Measurements from ENCODE around the gene OR51B2.
"Not testable (repeated sequence)": the region's sequence is repeated elsewhere in the genome, so short reads cannot be mapped to it uniquely, and the experiment has no call there.

Gene OR51B2

GRCh38 chr11:5324197-5324596 lies at the start of gene OR51B2:
OR51B2 (minus strand) TSS chr11:5324297; CDS start chr11:5324297, 0 bp downstream.
- FAIRE-seq (no peak), DNase-seq (ENCODE audit: insufficient read length, low spot score) (no peak)
- TF ChIP-seq, protein P1, sequence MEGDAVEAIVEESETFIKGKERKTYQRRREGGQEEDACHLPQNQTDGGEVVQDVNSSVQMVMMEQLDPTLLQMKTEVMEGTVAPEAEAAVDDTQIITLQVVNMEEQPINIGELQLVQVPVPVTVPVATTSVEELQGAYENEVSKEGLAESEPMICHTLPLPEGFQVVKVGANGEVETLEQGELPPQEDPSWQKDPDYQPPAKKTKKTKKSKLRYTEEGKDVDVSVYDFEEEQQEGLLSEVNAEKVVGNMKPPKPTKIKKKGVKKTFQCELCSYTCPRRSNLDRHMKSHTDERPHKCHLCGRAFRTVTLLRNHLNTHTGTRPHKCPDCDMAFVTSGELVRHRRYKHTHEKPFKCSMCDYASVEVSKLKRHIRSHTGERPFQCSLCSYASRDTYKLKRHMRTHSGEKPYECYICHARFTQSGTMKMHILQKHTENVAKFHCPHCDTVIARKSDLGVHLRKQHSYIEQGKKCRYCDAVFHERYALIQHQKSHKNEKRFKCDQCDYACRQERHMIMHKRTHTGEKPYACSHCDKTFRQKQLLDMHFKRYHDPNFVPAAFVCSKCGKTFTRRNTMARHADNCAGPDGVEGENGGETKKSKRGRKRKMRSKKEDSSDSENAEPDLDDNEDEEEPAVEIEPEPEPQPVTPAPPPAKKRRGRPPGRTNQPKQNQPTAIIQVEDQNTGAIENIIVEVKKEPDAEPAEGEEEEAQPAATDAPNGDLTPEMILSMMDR (IDR thresholded peaks at IDR 0.05; ENCODE audit: insufficient read depth, missing control alignments) = no peak

GRCh38 chr11:5369789-5370188 lies 45.7 kb upstream of the OR51B2 start:
- DNase-seq (ENCODE audit: insufficient read length, low spot score) (no peak), FAIRE-seq (no peak)
- TF ChIP-seq, protein P1 (IDR thresholded peaks at IDR 0.05; ENCODE audit: insufficient read depth, missing control alignments) = no peak

GRCh38 chr11:5368502-5369043 lies 44.5 kb upstream of the OR51B2 start:
- DNase-seq (ENCODE audit: insufficient read length, low spot score) = no peak
- TF ChIP-seq, protein P1 (IDR thresholded peaks at IDR 0.05; ENCODE audit: insufficient read depth, missing control alignments) = no peak
- FAIRE-seq = no peak

- DNase-seq (ENCODE audit: insufficient read length, low spot score) (no peak), FAIRE-seq (no peak)
- TF ChIP-seq, protein P1 (IDR thresholded peaks at IDR 0.05; ENCODE audit: insufficient read depth, missing control alignments) = no peak
These were observed 43.5 kb upstream of the OR51B2 start for GRCh38 chr11:5367448-5368074.

DNA sequence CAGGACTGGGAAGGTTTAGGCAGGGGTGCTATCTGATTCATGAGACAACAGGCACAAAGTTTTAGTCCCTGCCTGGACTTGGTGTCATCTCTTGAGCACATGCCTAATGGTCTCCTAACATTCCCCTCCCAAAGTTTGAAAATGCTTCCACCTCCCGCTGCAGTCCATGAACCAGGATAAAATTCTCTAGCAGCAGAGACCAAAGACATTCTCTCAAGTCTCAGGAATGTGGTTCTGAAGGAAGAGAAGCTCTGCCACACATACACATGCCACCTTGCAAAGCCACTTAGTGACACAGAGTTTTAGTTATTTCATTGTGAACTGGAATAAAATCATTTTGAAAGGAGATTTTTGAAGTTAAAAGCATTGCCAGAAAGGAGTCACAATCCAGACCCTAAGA lies 42.8 kb upstream of the OR51B2 start:
- TF ChIP-seq, protein P1 (IDR thresholded peaks at IDR 0.05; ENCODE audit: insufficient read depth, missing control alignments) = no peak
- FAIRE-seq (no peak), DNase-seq (ENCODE audit: insufficient read length, low spot score) (no peak)

GRCh38 chr11:5366365-5366764 lies 42.3 kb upstream of the OR51B2 start:
- not testable (repeated sequence) for FAIRE-seq; DNase-seq (ENCODE audit: insufficient read length, low spot score)

- FAIRE-seq (no peak), DNase-seq (ENCODE audit: insufficient read length, low spot score) (no peak)
- TF ChIP-seq, protein P1 (IDR thresholded peaks at IDR 0.05; ENCODE audit: insufficient read depth, missing control alignments) = no peak
These were observed 40.1 kb upstream of the OR51B2 start for GRCh38 chr11:5364214-5364613.

Measured in D721Med (cell line).